RWPE2 (cell line): Measurements from ENCODE around the gene ALDOA.

Experiments used
- ATAC-seq: fragments of 200-7000 bp; cut with Tn5 transposase; 3 replicates; pipeline ENCODE4 v1.9.1; 2021; ENCODE audit warnings: low read depth
- DNase-seq: peaks from one replicate; pipeline ENCODE4 v3.0.0-alpha.2; 2020; ENCODE audit warnings: low spot score
- H3K27ac ChIP-seq: fragments of 450-650 bp; 2 replicates; pipeline ENCODE4 v1.5.1; 2017; ENCODE audit warnings: mild to moderate bottlenecking; ENCODE audit not compliant: poor library complexity, severe bottlenecking
- H3K27me3 ChIP-seq: fragments of 250-450 bp; sonication (Bioruptor Pico); 2 replicates; pipeline ENCODE4 v1.5.1; 2021; ENCODE audit warnings: mild to moderate bottlenecking, moderate library complexity; ENCODE audit not compliant: insufficient read depth, poor library complexity, severe bottlenecking
- H3K36me3 ChIP-seq: fragments of 250-450 bp; sonication (Bioruptor Pico); 2 replicates; pipeline ENCODE4 v1.5.1; 2020; ENCODE audit warnings: low read depth, mild to moderate bottlenecking, moderate library complexity
- H3K4me1 ChIP-seq: fragments of 250-450 bp; sonication (Bioruptor Pico); 2 replicates; pipeline ENCODE4 v1.5.1; 2021; ENCODE audit warnings: mild to moderate bottlenecking, moderate library complexity; ENCODE audit not compliant: insufficient read depth, poor library complexity, severe bottlenecking
- H3K4me3 ChIP-seq: fragments of 250-450 bp; sonication (Bioruptor Pico); 2 replicates; pipeline ENCODE4 v1.5.1; 2021; ENCODE audit warnings: mild to moderate bottlenecking, moderate library complexity; ENCODE audit not compliant: severe bottlenecking
- H3K9me3 ChIP-seq: fragments of 250-450 bp; sonication (Bioruptor Pico); 2 replicates; pipeline ENCODE4 v1.5.1; 2021; ENCODE audit warnings: mild to moderate bottlenecking, moderate library complexity; ENCODE audit not compliant: severe bottlenecking
- CTCF ChIP-seq: fragments of 450-650 bp; IDR thresholded peaks from one replicate; pipeline ENCODE4 v1.5.1; 2017; ENCODE audit warnings: mild to moderate bottlenecking, moderate library complexity; ENCODE audit not compliant: poor library complexity, severe bottlenecking

Gene ALDOA

GRCh38 chr16:30085247-30085646, 19.7 kb downstream of the ALDOA start:
- Histone ChIP-seq H3K36me3 (peaks cover 58% of the 10 kb centered on the region), H3K27ac (no peak overlapping the region), H3K4me3 (no peak overlapping the region), H3K27me3 (no peaks in the 10 kb centered on the region), H3K9me3 (no peaks in the 10 kb centered on the region), H3K4me1 (peaks cover 7% of the 10 kb centered on the region)
- DNase-seq = no peak
- no peak for ATAC-seq
- TF ChIP-seq CTCF = no peak

- no peak for TF ChIP-seq CTCF
- peaks cover 52% of the 10 kb centered on the region for H3K36me3 ChIP-seq
- H3K9me3 ChIP-seq = no peaks in the 10 kb centered on the region
- H3K4me3 ChIP-seq = no peak overlapping the region
- peaks cover 13% of the 10 kb centered on the region for H3K4me1 ChIP-seq
- ATAC-seq (no peak), DNase-seq (no peak)
- no peaks in the 10 kb centered on the region for H3K27me3 ChIP-seq
- H3K27ac ChIP-seq = no peak overlapping the region
These were observed 20.3 kb downstream of the ALDOA start for GRCh38 chr16:30085820-30086219.

- Histone ChIP-seq H3K27ac (no peak overlapping the region), H3K4me3 (no peak overlapping the region), H3K36me3 (peaks cover 45% of the 10 kb centered on the region), H3K9me3 (no peaks in the 10 kb centered on the region), H3K27me3 (no peaks in the 10 kb centered on the region), H3K4me1 (peaks cover 13% of the 10 kb centered on the region)
- no peak for ATAC-seq
- DNase-seq = no peak
- no peak for TF ChIP-seq CTCF
These were observed 21.0 kb downstream of the ALDOA start for GRCh38 chr16:30086291-30087140.

DNA sequence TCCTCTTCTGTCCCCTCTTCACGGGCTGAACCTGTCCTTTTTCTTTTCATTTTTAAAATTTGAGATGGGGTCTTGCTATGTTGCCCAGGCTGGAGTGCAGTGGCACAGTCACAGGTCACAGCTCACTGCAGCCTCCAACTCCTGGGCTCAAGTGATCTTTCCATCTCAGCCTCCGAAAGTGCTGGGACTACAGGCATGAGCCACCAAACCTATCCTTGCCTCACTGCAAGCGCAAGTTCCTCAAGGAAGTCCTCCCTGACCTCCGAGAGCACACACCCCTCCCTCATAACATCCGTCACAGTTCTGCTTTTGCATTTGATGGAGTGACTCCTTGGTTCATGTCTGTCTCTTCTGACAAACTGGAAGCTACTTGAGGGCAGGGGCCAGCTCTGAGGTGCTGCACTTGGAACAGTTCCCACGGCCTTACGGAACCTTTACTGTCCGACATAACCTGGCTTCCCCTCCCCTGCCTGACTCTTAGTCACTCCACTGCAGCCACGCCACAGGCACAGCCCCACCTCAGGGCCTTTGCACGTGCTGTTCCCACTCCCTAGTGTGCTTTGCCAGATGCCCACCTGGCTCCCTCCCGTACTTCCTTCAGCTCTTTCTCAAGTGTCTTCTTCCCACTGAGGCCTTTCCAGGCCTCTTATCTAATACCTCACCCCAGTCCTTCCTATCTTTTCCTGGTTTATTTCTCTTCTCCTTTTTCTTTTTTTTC, 21.8 kb downstream of the ALDOA start:
- H3K9me3 ChIP-seq = no peaks in the 10 kb centered on the region
- peaks cover 37% of the 10 kb centered on the region for H3K36me3 ChIP-seq
- no peak for ATAC-seq
- peak overlapping the region; percentile 87 for H3K27ac ChIP-seq
- TF ChIP-seq CTCF = no peak
- peaks cover 13% of the 10 kb centered on the region for H3K4me1 ChIP-seq
- no peak for DNase-seq
- H3K27me3 ChIP-seq = no peaks in the 10 kb centered on the region
- no peak overlapping the region for H3K4me3 ChIP-seq
